Measurements from ENCODE around the gene BAIAP2. TPM values are rescaled to one million over a fixed set of nuclear protein-coding genes. Genes with fewer than 3 reads are reported as not detected.

BAIAP2 gene
- total RNA-seq, 1 donor from 2014 or later, result 6.8 TPM

DNA sequence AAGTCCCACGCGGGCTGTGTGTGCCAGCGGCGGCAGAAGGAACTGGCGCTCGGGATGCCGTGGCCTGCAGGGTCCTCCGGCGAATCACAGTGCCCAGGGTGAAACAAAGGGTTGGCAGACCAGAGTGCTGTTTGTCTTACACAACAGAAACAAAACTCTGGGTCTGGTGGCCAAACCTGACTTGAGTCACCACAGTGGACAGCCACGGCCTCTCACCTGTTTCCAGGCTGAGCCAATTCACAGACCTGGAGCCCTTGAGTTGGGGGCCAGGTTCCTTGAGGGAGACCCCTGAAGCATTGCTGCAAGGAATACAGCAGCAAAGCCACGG lies 45.4 kb upstream of the BAIAP2 start:
- peaks cover 44% of the 10 kb centered on the region for H3K4me1 Mint-ChIP-seq
- POLR2A ChIA-PET, result interaction anchor here (0.8 to 1.0 kb wide), 4 partner anchors 13 to 264 kb away, joined by 3 to 5 read pairs (median 4); no protein-coding TSS in a partner anchor
- intact Hi-C loops (cut with micrococcal nuclease), result loop anchor here (1.0 to 2.0 kb wide), 2 partner anchors 45 to 534 kb away; partner anchors contain the start of gene BAIAP2
- no peaks in the 10 kb centered on the region for H3K9me3 Mint-ChIP-seq
- DNase-seq (no peak), ATAC-seq (ENCODE audit: low read depth) (no peak)
- H3K4me3 Mint-ChIP-seq, result peak overlapping the region; percentile 7
- H3K27ac Mint-ChIP-seq, result no peak overlapping the region
- CTCF ChIA-PET, result interaction anchor here (0.7 to 1.7 kb wide), 8 partner anchors 20 to 564 kb away, joined by 3 to 11 read pairs (median 4); no protein-coding TSS in a partner anchor
- no peaks in the 10 kb centered on the region for H3K27me3 Mint-ChIP-seq
- no peaks in the 10 kb centered on the region for H3K36me3 Mint-ChIP-seq (ENCODE audit: low read depth)
- TF ChIP-seq CTCF (IDR thresholded peaks at IDR 0.05), result no peak

DNA sequence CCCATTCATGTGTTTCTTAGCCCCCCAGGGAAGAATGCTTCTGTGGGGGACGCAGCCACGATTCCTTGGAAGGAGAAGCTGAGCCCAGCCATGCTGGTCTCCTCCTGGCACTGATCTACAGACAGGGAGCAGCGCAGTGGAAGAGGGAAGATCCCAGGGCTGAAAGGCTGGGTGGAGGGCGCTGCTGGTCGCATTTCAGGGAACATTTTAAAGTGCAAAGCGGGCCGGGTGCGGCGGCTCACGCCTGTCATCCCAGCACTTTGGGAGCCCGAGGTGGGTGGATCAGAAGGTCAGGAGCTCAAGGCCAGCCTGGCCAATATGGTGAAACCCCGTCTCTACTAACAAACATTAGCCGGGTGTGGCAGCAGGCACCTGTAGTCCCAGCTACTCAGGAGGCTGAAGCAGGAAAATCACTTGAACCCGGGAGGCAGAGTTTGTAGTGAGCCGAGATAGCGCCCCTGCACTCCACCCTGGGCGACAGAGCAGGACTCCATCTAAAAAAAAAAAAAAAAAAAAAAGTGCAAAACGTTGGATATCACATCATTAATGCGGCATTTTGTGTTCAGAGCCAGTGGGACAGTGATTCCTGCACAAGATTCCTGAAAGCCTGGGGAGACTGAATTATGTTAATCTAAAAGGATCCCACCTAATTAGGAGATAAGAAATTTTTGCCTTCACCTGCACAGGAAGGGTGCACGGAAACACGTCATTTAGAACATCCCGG lies 43.9 kb upstream of the BAIAP2 start:
- peaks cover 44% of the 10 kb centered on the region for H3K4me1 Mint-ChIP-seq
- peak overlapping the region; percentile 50 for H3K27ac Mint-ChIP-seq
- ChIA-PET POLR2A (interaction anchor here (0.6 to 1.5 kb wide), 4 partner anchors 301 to 658 kb away, joined by 3 to 5 read pairs (median 3); partner anchors contain the start of gene ENDOV), CTCF (no interaction called here)
- intact Hi-C loops (cut with micrococcal nuclease), result loop anchor here (1.0 kb wide), 1 partner anchor 447 kb away; the partner anchor contains the start of gene RPTOR
- peaks cover 11% of the 10 kb centered on the region for H3K36me3 Mint-ChIP-seq (ENCODE audit: low read depth)
- H3K27me3 Mint-ChIP-seq, result no peaks in the 10 kb centered on the region
- DNase-seq (no peak), ATAC-seq (ENCODE audit: low read depth) (no peak)
- peak overlapping the region; percentile 83 for H3K4me3 Mint-ChIP-seq
- no peaks in the 10 kb centered on the region for H3K9me3 Mint-ChIP-seq
- TF ChIP-seq CTCF (IDR thresholded peaks at IDR 0.05), result no peak

GRCh38 chr17:80991645-80992076 lies 43.3 kb upstream of the BAIAP2 start, which contains the start of gene CHMP6:
Gene CHMP6 (plus strand): TSS chr17:80991841. CDS start chr17:80991919, 78 bp downstream.
- TF ChIP-seq CTCF (IDR thresholded peaks at IDR 0.05), result no peak
- peaks cover 17% of the 10 kb centered on the region for H3K36me3 Mint-ChIP-seq (ENCODE audit: low read depth)
- ATAC-seq (ENCODE audit: low read depth) (peak; percentile 62), DNase-seq (peak; percentile 81)
- H3K4me3 Mint-ChIP-seq, result peak within 1 kb of the TSS; percentile 83
- H3K27me3 Mint-ChIP-seq, result no peaks in the 10 kb centered on the region
- ChIA-PET CTCF (no interaction called here), POLR2A (interaction anchor here (0.6 to 1.5 kb wide), 3 partner anchors 537 to 658 kb away, joined by 3 to 5 read pairs (median 3); partner anchors contain the start of gene ENDOV)
- H3K4me1 Mint-ChIP-seq, result peaks cover 43% of the 10 kb centered on the region
- H3K27ac Mint-ChIP-seq, result peak within 1 kb of the TSS; percentile 50
- intact Hi-C loops (cut with micrococcal nuclease), result loop anchor here (1.0 kb wide), 1 partner anchor 447 kb away; the partner anchor contains the start of gene RPTOR
- no peaks in the 10 kb centered on the region for H3K9me3 Mint-ChIP-seq

- intact Hi-C loops (cut with micrococcal nuclease), result no loop called here
- no peaks in the 10 kb centered on the region for H3K27me3 Mint-ChIP-seq
- H3K9me3 Mint-ChIP-seq, result no peaks in the 10 kb centered on the region
- TF ChIP-seq CTCF (IDR thresholded peaks at IDR 0.05), result no peak
- ChIA-PET CTCF (interaction anchor here (0.9 to 1.3 kb wide), 2 partner anchors 26 to 109 kb away, joined by 3 to 4 read pairs; no protein-coding TSS in a partner anchor), POLR2A (interaction anchor here (0.7 to 1.5 kb wide), 2 partner anchors 537 to 538 kb away, joined by 4 to 5 read pairs; no protein-coding TSS in a partner anchor)
- H3K36me3 Mint-ChIP-seq (ENCODE audit: low read depth), result peaks cover 23% of the 10 kb centered on the region
- peak; percentile 20 for ATAC-seq (ENCODE audit: low read depth)
- peak overlapping the region; percentile 46 for H3K27ac Mint-ChIP-seq
- H3K4me3 Mint-ChIP-seq, result peak overlapping the region; percentile 76
- H3K4me1 Mint-ChIP-seq, result peaks cover 37% of the 10 kb centered on the region
- DNase-seq, result no peak
Measured at GRCh38 chr17:80992077-80992947, 42.6 kb upstream of the BAIAP2 start.

Data from activated B cell treated with CpG ODN at 0.5 μM for 24 hours (primary cell).